NB4 (cell line): ENCODE results near the gene TTBK2.

Source experiments
- DNase-seq: peaks from one replicate; pipeline ENCODE4 v3.0.0; 2010; ENCODE audit warnings: low read depth
- H3K4me3 ChIP-seq: one replicate; pipeline ENCODE4 v1.5.1; 2011; ENCODE audit warnings: mild to moderate bottlenecking, low read depth, low read length, moderate library complexity
- CTCF ChIP-seq: IDR thresholded peaks from one replicate; pipeline ENCODE4 v1.5.1; 2012; ENCODE audit warnings: low read depth, low read length
- MYC ChIP-seq: IDR thresholded peaks from 2 replicates; pipeline ENCODE4 v1.6.1; 2011; ENCODE audit warnings: low read depth, low read length
- POLR2A ChIP-seq: IDR thresholded peaks from 2 replicates; pipeline ENCODE4 v1.6.1; 2011; ENCODE audit warnings: mild to moderate bottlenecking; ENCODE audit not compliant: insufficient read length; ENCODE audit errors: extremely low read depth
- TF ChIP-seq, protein P1 (sequence below): IDR thresholded peaks from 2 replicates; pipeline ENCODE4 v1.6.1; 2011; ENCODE audit warnings: low read depth, low read length

TTBK2 gene

DNA sequence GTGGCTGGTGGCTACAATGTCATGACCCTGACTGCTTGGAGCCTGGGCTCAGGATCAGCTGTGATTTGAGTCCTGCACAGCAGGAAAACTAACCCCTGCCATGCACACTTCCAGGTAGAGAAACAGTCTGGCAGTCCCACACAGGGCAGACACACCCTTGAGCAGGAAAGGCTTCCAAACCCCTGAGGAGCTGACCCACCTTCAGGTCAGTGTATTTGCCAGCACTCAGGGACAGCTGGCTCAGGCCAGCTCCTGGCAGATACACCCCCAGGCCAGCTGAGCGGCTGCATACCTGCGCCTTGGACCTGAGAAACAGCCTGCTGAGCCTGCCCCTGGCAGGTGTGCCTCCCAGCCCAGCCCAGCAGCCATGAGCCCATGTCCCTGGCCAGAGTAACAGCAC lies 161.5 kb downstream of the TTBK2 start:
- no peak overlapping the region for H3K4me3 ChIP-seq
- DNase-seq = no peak
- no peak for TF ChIP-seq CTCF
- TF ChIP-seq POLR2A = no peak
- TF ChIP-seq MYC = no peak
- TF ChIP-seq, protein P1, sequence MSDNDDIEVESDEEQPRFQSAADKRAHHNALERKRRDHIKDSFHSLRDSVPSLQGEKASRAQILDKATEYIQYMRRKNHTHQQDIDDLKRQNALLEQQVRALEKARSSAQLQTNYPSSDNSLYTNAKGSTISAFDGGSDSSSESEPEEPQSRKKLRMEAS = no peak

DNA sequence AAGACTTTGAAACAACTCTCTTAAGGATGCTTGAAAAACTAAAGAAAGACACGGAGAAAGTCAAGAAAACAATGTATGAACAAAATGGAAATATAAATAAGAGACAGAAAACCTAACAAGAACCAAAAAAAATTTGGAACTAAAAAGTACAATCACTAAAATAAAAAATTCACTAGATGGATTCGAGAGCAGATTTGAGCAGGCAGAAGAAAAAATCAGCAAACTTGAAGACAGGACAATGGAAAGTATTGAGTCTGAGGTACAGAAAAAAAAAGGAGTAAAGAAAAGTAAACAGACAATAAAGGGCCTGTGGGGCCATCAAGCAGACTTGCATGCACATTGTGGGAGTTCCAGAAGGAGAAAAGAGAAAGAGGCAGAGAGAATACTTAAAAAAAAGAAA lies 170.3 kb downstream of the TTBK2 start:
- H3K4me3 ChIP-seq = no peak overlapping the region
- TF ChIP-seq POLR2A = no peak
- TF ChIP-seq CTCF = no peak
- TF ChIP-seq, protein P1 = no peak
- no peak for TF ChIP-seq MYC
- DNase-seq = no peak

- no peak overlapping the region for H3K4me3 ChIP-seq
- no peak for DNase-seq
- TF ChIP-seq MYC (no peak), CTCF (no peak), POLR2A (no peak)
- TF ChIP-seq, protein P1 = no peak
These were observed 171.3 kb downstream of the TTBK2 start for GRCh38 chr15:42749266-42749665.

- no peak for DNase-seq
- H3K4me3 ChIP-seq = no peak overlapping the region
- TF ChIP-seq, protein P1 = no peak
- TF ChIP-seq MYC = no peak
These were observed 176.4 kb downstream of the TTBK2 start for GRCh38 chr15:42744195-42744594.

- H3K4me3 ChIP-seq = no peak overlapping the region
- no peak for DNase-seq
- no peak for TF ChIP-seq CTCF
- no peak for TF ChIP-seq POLR2A
- TF ChIP-seq MYC = no peak
- TF ChIP-seq, protein P1 = no peak
These were observed 178.4 kb downstream of the TTBK2 start for GRCh38 chr15:42742149-42742548.

DNA sequence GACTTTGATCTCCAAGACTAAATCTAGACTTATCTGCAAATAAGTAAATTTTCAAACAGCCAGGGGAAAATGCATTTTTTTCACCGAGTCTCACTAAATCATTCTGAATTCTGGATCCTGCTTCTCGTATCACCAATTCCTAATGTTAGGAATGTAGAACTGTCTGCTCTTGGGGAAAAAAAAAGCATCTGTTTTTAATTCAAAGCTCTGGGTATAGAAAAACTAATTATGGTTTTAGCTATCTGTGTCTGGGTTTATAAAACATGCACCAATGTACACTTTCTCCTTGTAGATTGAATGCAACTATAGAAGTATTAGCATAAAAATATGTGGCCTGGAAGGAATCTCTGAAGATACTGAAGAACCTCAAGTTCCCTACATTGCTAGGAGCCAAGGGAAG lies 178.9 kb downstream of the TTBK2 start:
- TF ChIP-seq, protein P1 = no peak
- TF ChIP-seq CTCF (no peak), POLR2A (no peak)
- no peak overlapping the region for H3K4me3 ChIP-seq
- DNase-seq = no peak
